IPS-11a (cell line): ENCODE results near the gene LIPC.

Experiments used
- H3K4me3 ChIP-seq: one replicate; pipeline ENCODE4 v1.5.1; 2013; ENCODE audit warnings: low read depth, low read length, control low read depth

LIPC gene

DNA sequence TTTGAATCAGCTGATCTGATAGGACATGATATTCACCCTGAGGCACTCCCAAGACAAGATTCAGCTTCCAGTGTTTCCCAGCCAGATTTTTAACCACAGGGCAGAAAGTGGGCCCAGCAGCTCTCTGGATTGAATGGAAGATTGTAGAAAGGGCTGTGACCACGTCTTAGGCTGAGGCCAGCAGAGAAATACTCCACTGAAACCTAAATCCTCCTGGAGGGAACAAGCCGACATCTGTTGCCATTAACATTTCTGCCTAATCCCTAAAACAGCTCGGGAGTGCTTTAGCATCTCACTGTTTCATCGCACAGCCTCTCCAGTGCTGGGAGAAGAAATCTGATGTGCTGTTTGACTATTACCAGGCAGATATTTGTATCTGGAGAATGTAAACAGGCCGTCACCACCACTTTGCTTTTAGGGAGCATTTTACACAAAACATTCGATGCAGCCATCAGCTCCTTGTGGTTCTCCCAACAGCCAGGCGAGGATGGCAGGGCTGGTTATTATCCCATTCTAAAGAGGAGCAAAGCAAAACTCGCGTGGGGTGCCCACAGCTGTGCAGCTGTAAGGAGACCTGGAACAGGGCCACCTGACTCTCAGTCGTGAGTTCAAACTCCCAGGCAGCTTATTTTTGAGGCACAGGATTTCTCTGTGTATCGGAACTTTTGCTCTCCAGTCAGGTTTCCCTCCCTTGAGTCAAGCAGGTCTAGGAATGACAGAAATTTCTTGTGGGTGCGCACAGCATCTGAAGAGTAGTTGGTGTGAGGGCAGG is 117.4 kb downstream of the LIPC start:
- no peak overlapping the region for H3K4me3 ChIP-seq

DNA sequence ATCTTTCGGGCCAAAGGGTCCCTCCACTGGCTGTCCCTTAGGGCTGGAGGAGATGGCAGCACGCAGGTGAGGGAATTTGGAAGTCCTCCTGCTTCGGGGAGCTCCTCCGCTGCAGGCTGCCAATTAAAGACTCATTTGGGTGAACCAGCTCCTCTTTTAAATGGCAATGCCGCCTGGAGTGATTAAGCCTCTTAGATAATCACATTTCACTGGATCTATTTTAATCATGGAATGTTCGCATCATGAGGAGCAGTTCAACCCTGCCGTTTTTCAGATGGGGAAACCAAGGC is 117.9 kb downstream of the LIPC start:
- no peak overlapping the region for H3K4me3 ChIP-seq

DNA sequence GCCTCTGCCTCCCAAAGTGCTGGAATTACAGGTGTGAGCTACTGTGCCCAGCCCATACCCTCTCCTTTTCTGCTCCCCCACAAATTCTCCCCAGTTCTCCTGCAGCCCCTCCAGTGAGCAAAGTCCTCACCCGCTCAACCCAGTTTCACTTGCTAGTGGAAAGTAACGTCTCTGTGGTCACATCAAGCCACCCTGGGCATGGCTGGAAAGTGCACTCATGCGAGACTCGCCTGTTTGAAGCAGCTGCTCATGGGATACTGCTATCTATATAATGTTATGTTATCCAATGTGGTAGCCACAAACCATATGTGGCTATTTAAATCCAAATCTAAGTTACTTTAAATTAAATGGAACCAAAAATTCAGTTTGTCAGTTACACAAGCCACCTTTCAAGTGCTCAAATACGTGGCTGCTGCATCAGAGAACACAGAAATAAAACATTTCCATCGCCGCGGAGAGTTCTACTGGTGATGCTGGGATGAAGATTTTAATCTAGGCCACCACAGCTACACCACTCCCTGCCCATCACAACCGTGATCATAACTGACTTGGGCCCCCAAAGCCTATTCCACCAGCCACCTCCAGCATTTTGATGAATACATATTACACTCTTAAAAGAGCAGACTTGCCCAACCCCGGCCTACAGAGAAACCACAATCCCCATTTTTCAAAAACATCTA is 119.4 kb downstream of the LIPC start:
- no peak overlapping the region for H3K4me3 ChIP-seq

DNA sequence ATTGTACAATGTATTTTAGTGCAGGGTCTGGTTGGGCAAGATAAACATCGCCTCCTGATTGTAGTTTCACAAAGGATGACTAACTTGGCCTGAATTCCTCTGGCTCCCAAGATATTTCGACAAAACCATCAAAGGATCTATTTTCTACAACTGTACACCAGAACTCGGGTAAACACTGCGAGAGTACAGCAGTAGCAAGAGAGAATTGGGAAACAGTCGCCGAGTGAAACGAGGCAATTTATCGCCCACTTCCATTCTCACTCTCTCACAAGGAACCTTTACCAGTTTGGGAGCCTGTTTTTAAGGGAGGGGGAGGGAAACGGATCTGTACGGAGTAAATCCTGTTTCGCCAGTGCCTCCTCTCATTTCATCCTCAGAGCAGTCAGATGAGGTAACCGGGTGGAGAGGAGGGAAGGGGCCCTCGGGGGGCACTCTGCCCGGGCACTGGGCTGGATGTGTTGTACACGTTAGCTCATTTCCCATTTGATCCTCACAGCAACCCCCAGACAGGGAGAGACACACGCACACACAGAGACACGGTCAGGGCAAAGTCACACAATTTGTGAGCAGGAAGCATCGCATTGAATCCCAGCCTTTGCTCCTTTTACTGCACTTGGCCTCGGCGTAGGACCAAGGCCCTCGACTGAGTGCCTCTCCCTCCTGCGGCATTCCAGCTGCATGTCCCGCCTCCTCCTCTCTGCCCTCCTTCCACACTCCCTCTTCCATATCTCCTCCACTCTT is 120.1 kb downstream of the LIPC start:
- H3K4me3 ChIP-seq = no peak overlapping the region

DNA sequence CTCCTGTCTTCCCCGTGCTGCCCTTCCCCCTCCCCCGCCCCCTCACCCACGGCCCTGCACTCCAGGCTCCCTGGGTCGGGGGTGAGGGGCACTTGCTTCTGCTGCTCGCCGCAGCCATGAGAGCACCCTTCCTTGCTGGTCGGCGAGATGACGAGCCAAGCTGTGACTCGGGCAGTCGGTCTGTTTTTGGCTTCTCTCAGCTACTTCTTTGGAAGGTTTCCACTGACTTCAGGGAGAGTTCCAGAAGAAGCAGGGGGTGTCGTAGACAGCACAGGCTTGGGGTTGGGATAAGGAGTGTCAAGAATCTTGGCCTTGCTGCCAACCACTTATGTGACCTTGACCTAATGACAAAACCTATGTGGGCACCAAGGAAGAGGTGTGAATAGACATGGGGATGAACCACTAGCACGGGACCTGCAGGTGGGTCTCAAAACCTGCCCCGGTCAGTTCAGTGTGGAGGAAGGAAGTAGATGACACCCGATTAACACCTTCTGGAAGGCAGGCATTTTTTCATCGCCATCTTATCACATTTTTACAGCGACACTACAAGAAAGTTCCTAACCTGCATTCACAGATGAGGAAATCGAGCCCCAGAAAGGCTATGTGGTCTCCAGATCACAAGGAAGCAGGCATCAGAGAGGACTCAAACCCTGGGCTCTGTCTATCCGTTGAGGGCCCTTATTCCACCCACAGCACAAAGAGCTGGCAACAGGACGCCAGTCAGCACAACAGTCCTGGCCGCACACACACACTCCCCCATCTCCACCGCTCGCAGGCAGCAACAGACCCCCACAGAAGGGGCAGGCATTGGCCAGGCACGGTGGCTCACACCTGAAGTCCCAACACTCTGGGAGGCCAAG is 120.9 kb downstream of the LIPC start:
- no peak overlapping the region for H3K4me3 ChIP-seq

DNA sequence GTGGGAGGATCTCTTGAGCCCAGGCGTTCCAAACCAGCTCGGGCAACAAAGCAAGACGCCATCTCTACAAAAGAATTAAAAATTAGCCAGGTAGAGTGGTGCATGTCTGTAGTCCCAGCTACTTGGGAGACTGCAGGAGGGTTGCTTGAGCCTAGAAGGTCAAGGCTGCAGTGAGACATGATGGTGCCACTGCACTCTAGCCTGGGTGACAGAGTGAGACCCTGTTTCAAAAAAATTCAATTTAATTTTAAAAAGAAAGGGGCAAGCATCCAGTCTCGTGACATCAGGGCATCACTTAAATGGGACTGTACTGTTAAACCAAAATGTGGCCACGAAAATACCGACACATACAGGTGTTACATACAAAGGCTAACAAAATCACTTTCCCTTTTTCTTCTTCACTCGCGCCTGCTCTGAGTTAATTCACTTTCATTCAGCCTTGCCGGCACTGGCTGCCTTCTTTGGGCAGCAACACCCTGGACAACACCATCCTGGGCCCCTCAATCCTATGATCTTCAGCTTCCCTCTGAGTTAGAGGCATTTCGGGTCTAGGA is 121.7 kb downstream of the LIPC start:
- H3K4me3 ChIP-seq = no peak overlapping the region

DNA sequence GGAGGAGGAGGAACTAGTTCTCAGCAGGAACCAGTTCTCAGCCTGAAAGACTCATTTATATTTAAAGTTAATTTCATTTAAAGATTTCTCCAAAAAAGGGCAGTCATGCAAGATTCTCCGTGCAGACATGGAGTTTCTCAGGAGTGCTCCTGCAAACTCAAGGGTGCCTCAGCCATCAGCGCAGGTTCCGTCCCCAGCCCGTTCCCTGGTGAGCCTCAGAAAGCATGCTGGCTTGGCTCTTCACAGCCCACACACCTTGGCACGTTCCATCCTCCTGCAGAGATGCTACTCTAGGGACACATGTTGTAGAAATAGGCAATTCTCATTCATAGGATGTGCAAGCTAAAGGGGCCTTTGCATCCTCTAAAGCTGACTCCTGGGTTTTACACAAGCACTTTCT is 123.0 kb downstream of the LIPC start:
- H3K4me3 ChIP-seq = no peak overlapping the region

DNA sequence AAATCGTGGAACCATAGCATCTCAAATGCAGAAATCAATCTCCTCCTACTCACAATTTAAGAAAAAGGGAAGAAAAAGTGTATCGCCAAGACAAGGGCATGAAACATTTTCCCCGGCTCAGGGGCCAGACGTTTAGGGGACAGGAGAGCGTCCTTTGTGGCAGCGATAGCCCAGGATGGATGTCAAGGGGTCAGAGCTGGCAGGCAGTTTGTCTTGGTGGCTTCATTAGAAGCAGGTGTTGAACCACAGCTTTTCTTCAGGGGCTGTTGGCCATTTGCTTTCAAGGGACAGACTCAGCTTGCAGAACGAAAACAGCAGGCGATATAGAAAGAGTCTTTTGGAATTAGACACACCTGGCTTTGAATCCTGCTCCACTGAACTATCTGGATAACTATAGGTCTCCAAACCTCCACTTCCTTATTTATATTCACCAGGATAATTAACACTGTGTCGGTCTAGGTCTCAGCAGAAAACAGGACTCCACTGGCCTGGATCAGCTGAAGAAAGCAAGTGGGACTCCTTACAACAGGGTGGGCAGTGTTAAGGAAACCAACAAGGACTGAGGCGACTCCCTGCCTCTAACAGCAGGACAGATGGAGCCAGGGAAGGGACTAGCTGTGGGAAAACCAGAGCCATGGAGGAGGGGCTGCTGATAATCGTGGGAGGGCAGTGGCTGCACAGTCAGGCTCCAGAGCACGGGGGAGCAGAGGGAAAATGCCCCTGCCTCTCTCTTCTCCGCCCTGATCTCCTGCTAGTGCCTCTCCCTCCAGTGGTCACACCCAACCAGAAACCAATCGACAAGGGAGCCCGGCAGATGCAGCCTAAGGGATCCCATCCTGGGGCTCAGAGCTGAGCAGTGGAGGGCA is 123.6 kb downstream of the LIPC start:
- H3K4me3 ChIP-seq = no peak overlapping the region

DNA sequence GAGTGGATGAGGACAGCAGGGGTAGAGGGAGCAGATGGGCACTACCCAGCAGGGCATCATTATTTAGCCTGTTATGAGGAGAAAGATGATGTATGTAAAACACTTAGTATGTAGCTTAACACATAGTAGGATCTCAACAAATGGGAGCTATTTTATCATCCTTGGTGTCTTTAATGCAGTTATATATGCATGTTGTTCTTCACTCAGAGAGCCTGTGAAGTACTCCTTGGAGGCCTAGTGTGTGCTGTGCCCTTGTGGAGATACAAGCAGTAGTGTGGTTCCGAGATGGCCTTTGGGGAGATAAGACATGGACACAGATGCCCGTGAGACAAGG is 124.2 kb downstream of the LIPC start:
- no peak overlapping the region for H3K4me3 ChIP-seq

DNA sequence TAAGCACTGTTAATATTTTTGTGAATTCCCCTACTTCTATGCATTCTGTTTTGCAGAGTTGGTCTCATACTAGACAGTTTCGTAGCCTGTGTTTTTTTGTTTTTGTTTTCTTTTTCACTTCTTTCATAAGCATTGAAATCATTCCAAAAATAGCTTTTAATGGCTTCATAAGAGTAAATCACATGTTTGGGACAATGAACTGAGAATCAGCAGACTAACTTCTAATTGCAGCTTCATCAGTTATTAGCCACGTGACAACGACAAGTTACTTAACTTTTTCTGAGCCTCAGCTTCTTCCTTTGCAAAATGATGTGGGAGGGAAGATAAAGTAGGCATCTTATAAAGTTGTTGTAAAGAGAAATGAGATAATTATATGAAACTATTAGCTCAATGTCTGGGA is 124.8 kb downstream of the LIPC start:
- no peak overlapping the region for H3K4me3 ChIP-seq

DNA sequence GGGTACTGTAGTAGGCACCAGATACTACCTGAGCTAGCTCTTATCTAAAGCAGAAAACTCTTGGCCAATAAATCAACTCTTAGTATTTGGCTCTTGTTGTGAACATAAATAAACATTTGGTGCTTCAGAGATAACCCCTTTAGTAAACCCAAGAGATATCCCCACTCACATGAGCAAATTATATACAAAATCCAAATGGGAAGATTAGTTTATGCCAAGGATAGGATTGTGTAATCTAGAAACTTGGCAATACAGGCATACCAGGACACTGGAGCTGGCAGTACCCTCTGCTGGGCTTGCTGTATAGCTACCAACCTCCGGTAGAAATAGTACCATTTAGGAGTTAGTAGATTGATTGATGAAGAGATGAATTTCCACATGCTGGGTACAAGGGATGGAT is 127.0 kb downstream of the LIPC start:
- H3K4me3 ChIP-seq = no peak overlapping the region

DNA sequence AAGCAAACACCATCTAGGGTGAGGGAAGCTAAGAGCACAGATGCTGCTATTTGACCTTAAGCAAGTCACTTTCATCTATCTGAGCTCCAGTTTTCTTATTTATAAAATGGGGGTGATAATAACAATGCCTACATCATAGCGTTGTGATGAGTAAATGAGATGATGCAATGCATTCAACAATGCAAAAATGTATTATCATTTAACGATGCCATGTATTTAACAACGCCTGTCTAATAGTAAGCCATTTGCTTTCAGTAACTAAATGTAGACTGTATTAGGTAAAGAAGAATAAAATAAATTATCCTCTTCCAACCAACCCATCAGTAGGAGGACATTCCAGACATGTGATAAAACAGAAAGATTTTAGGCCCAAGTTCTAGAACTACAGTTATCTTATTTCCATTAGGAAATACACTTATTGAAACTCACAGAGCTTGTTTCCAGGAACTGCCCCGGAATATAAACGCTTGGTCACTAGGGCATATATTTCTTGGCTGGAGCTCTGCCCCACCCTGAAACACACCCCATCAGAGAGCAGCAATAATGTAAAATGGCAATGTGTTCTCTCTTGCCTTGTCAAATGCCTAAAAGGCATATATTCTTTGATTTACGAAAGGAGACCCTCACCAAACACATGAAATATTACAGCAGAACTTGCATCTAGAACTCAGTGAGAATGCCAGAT is 128.3 kb downstream of the LIPC start:
- H3K4me3 ChIP-seq = no peak overlapping the region

DNA sequence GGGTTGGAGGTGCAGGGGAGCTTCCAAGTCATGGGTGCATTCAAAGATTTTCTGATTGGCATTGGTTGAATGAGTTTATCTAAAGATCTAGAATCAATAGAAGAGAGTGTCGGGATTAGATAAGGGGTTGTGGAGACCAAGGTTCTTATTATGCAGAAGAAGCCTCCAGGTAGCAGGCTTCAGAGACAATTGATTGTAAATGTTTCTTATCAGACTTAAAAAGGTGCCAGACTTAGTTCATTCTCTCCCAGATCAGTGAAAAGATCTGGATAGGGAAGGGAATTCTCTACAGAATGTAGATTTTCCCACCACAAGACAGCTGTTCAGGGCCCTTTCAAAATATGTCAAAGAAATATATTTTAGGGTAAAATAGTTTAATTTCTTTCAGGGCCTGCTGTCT is 129.5 kb downstream of the LIPC start:
- no peak overlapping the region for H3K4me3 ChIP-seq

DNA sequence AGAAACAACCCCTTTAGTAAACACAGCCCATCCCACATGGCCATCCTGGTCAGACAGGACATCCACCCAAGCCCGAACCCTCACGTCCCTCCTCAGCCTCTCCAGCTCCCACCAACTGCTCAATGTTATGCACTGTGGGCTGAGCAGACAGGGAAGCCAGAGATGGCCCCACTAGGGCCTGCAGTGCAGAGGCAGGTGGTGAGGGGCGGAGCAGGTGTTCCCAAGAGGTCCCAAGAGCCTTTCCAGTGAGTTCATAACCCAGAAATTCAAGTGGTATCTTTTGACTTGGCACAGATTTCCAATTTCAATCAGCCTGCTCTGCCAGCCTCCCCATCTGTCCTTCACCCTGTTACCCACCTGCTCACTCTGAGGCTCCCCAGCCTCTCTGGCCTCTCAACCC is 130.3 kb downstream of the LIPC start:
- H3K4me3 ChIP-seq = no peak overlapping the region

DNA sequence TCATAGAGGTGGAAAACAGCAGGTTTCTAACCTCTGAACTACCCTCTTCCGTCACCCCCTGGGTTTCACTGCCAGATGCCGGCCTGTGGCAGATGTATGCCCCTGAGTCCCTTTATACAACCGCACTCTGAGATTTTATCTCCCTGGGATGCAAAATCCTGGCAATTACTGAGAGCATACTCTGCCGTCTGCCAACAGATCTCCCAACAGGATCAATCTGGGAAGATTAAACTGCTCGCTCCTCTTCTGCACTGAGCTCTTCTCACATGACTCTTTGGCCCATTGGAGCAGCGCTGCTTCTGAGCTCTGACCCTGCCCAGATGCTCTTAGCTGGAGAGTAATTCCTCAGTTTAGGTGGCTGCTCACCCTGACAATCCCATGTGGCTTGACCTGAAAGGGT is 133.2 kb downstream of the LIPC start:
- no peak overlapping the region for H3K4me3 ChIP-seq

DNA sequence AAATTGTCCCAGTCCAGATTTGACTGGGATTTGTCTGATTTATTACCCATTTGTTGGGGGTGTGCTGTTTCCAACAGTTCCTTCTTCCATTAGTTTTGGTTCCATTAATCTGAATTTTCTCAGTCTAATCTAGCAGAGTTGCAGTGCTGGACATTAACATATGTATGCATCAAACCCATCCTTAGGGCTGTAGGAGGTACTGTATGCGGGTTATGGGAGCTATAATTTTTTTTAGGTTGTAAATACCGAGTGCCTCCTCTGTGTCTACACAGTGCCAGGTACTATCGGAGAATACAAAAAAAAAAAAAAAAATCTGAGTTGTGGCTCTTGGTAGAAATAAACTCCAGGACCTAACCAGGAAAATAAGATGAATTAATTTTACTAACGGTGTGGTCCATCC is 133.8 kb downstream of the LIPC start:
- H3K4me3 ChIP-seq = no peak overlapping the region

DNA sequence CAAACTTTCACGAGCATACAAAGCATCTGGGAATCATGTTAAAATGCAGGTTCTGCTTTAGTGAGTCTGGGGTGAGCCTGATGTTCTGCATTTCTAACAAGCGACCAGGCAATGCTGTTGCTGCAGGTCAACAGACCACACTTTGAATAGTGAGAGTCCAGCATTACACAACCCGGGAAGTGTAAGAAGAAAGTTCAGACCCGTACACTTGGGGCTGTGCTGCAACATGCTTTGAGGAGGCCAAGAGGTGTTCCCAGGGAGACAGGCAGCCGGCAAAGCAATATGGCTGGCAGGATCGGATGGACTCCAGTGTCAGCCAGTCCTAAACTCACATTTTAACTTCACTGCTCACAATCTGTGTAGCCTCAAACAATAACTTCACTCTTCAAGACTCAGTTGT is 134.2 kb downstream of the LIPC start:
- no peak overlapping the region for H3K4me3 ChIP-seq

DNA sequence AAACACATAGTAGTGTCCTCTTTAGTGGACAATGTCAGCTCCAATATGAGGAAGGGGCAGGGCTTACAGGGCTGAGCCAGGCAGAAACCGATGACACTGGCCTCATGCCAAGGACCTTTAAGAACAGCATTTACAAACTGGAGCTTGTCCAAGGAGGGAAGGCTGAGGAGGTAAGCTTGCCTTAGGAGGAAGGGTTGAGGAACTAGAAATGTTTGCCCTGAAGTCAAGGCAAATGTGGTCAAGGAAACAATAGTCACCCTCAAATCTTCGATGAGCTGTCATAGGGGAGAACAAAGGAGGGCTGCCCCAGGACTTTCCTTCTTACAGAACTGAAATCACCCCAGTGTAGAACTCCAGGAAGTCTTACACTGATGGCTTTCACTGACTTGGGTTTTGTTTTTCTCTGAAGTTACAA is 136.4 kb downstream of the LIPC start:
- no peak overlapping the region for H3K4me3 ChIP-seq

DNA sequence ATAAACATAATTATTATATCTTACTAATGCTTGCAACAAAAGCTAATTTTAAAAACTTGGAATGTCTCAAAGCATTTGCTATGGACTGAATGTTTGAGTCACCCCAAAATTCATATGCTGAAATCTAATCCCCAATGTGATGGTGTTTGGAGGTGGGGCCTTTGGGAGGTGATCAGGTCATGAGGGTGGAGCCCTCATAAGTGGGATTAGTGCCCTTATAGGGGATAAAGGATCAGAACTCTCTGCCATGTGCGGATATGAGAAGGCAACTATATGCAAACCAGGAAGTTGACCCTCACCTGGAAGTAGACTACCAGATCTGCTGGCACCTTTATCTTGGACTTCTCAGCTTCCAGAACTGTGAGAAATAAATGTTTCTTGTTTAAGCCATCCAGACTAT is 137.7 kb downstream of the LIPC start:
- H3K4me3 ChIP-seq = no peak overlapping the region

DNA sequence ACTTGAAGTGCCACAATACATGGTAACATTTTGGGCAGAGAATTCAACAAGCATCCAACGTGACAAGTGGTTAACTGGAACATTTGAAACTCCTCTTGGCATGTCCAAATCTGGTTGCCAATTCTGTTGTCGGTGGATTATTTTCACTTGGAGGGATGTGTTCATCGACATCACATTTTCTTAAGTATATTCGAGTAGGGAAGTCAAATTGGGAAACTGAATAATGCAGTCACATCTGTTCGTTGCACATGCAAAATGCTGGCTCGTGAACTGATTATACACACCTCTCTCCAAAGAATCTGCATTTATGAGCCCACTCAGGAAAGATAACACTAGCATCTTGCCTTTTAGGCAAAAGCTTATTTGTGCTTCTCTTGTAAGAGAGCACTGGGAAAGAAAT is 139.7 kb downstream of the LIPC start:
- H3K4me3 ChIP-seq = no peak overlapping the region
